Measurements from ENCODE around the gene KANTR.

DNA sequence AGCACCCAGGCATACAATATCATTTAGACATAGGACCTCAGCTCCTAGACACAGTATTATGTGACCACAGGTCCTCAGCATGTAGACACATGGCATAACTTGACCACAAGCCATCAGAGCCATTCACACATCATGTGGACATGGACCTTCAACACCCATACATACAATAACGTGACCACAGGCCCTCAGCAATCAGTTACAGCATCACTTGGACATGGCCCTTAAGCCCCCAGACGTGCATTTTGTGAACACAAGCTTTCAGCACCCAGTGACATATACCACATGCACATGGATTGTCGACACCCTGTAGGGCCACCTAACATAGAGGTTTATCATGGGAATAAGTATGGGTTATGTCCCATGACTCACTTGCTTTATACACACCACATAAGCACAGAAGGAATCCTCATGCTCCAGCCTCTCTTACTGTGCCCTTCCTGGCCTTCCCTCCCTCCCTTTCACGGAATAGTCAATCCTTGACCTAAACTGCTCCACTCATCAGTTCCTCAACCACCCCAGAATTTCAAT, 9.8 kb upstream of the KANTR start:
- TF ChIP-seq POLR2AphosphoS5 (IDR thresholded peaks at IDR 0.05; ENCODE audit: low read depth, low read length) (no peak), TAF1 (IDR thresholded peaks at IDR 0.05; ENCODE audit: borderline replicate concordance, insufficient read depth, low read length) (no peak), FOXP2 (optimal IDR thresholded peaks at IDR 0.05; ENCODE audit: borderline replicate concordance, extremely low read depth, extremely low read length, insufficient read depth) (no peak), SIN3A (IDR thresholded peaks at IDR 0.05; ENCODE audit: borderline replicate concordance, insufficient read depth, low read length) (no peak)
- TF ChIP-seq, protein P1, sequence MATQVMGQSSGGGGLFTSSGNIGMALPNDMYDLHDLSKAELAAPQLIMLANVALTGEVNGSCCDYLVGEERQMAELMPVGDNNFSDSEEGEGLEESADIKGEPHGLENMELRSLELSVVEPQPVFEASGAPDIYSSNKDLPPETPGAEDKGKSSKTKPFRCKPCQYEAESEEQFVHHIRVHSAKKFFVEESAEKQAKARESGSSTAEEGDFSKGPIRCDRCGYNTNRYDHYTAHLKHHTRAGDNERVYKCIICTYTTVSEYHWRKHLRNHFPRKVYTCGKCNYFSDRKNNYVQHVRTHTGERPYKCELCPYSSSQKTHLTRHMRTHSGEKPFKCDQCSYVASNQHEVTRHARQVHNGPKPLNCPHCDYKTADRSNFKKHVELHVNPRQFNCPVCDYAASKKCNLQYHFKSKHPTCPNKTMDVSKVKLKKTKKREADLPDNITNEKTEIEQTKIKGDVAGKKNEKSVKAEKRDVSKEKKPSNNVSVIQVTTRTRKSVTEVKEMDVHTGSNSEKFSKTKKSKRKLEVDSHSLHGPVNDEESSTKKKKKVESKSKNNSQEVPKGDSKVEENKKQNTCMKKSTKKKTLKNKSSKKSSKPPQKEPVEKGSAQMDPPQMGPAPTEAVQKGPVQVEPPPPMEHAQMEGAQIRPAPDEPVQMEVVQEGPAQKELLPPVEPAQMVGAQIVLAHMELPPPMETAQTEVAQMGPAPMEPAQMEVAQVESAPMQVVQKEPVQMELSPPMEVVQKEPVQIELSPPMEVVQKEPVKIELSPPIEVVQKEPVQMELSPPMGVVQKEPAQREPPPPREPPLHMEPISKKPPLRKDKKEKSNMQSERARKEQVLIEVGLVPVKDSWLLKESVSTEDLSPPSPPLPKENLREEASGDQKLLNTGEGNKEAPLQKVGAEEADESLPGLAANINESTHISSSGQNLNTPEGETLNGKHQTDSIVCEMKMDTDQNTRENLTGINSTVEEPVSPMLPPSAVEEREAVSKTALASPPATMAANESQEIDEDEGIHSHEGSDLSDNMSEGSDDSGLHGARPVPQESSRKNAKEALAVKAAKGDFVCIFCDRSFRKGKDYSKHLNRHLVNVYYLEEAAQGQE (IDR thresholded peaks at IDR 0.05; ENCODE audit: insufficient read depth in 1 of 2, low read depth in 2 of 2, low read length in 2 of 2): no peak

Measured in PFSK-1 (cell line).